Measurements from ENCODE around the gene HK1.

DNA sequence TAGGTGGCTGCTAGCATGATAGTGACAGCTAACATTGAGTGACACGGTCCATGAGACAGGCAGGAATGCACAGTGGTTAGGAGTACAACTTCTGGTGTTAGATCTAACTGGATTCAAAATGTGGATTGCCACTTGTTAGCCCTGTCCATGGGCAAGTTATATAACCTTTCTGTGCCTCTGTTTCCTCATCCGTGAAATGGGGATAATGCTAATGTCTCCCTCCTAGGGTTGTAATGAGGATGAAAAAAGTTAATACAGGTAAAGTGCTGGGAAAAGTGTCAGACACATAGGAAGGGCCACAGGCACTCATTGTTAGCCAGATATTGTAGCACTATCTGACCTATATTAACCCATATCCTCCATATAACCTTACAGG, 96.6 kb downstream of the HK1 start:
- TF ChIP-seq, protein P1, sequence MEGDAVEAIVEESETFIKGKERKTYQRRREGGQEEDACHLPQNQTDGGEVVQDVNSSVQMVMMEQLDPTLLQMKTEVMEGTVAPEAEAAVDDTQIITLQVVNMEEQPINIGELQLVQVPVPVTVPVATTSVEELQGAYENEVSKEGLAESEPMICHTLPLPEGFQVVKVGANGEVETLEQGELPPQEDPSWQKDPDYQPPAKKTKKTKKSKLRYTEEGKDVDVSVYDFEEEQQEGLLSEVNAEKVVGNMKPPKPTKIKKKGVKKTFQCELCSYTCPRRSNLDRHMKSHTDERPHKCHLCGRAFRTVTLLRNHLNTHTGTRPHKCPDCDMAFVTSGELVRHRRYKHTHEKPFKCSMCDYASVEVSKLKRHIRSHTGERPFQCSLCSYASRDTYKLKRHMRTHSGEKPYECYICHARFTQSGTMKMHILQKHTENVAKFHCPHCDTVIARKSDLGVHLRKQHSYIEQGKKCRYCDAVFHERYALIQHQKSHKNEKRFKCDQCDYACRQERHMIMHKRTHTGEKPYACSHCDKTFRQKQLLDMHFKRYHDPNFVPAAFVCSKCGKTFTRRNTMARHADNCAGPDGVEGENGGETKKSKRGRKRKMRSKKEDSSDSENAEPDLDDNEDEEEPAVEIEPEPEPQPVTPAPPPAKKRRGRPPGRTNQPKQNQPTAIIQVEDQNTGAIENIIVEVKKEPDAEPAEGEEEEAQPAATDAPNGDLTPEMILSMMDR (IDR thresholded peaks at IDR 0.05) = no peak
- TF ChIP-seq ZNF138 (CRISPR knock-in tag; conservative IDR thresholded peaks at IDR 0.05) (no peak), TP53 (CRISPR knock-in tag; IDR thresholded peaks at IDR 0.05) (no peak), ZNF232 (CRISPR knock-in tag; IDR thresholded peaks at IDR 0.05) (no peak), CREM (CRISPR knock-in tag; IDR thresholded peaks at IDR 0.05) (no peak), ZBTB21 (CRISPR knock-in tag; IDR thresholded peaks at IDR 0.05; ENCODE audit: borderline replicate concordance) (no peak), ESRRA (CRISPR knock-in tag; IDR thresholded peaks at IDR 0.05; ENCODE audit: borderline replicate concordance) (no peak), ZNF423 (CRISPR knock-in tag; IDR thresholded peaks at IDR 0.05) (no peak)
- TF ChIP-seq, protein P2, sequence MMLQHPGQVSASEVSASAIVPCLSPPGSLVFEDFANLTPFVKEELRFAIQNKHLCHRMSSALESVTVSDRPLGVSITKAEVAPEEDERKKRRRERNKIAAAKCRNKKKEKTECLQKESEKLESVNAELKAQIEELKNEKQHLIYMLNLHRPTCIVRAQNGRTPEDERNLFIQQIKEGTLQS (CRISPR knock-in tag; conservative IDR thresholded peaks at IDR 0.05) = no peak
- TF ChIP-seq, protein P3, sequence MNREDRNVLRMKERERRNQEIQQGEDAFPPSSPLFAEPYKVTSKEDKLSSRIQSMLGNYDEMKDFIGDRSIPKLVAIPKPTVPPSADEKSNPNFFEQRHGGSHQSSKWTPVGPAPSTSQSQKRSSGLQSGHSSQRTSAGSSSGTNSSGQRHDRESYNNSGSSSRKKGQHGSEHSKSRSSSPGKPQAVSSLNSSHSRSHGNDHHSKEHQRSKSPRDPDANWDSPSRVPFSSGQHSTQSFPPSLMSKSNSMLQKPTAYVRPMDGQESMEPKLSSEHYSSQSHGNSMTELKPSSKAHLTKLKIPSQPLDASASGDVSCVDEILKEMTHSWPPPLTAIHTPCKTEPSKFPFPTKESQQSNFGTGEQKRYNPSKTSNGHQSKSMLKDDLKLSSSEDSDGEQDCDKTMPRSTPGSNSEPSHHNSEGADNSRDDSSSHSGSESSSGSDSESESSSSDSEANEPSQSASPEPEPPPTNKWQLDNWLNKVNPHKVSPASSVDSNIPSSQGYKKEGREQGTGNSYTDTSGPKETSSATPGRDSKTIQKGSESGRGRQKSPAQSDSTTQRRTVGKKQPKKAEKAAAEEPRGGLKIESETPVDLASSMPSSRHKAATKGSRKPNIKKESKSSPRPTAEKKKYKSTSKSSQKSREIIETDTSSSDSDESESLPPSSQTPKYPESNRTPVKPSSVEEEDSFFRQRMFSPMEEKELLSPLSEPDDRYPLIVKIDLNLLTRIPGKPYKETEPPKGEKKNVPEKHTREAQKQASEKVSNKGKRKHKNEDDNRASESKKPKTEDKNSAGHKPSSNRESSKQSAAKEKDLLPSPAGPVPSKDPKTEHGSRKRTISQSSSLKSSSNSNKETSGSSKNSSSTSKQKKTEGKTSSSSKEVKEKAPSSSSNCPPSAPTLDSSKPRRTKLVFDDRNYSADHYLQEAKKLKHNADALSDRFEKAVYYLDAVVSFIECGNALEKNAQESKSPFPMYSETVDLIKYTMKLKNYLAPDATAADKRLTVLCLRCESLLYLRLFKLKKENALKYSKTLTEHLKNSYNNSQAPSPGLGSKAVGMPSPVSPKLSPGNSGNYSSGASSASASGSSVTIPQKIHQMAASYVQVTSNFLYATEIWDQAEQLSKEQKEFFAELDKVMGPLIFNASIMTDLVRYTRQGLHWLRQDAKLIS (CRISPR knock-in tag; IDR thresholded peaks at IDR 0.05; ENCODE audit: borderline replicate concordance) = no peak
- TF ChIP-seq, protein P4, sequence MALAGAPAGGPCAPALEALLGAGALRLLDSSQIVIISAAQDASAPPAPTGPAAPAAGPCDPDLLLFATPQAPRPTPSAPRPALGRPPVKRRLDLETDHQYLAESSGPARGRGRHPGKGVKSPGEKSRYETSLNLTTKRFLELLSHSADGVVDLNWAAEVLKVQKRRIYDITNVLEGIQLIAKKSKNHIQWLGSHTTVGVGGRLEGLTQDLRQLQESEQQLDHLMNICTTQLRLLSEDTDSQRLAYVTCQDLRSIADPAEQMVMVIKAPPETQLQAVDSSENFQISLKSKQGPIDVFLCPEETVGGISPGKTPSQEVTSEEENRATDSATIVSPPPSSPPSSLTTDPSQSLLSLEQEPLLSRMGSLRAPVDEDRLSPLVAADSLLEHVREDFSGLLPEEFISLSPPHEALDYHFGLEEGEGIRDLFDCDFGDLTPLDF (CRISPR knock-in tag; IDR thresholded peaks at IDR 0.05) = no peak
